GM12801 (cell line): ENCODE results near the gene EVI2B.

Source experiments
- TF ChIP-seq, protein P1 (sequence below): IDR thresholded peaks from one replicate; pipeline ENCODE4 v1.5.1; 2011; ENCODE audit warnings: control low read depth; ENCODE audit not compliant: insufficient read length; ENCODE audit errors: extremely low read depth

The EVI2B gene, protein sequence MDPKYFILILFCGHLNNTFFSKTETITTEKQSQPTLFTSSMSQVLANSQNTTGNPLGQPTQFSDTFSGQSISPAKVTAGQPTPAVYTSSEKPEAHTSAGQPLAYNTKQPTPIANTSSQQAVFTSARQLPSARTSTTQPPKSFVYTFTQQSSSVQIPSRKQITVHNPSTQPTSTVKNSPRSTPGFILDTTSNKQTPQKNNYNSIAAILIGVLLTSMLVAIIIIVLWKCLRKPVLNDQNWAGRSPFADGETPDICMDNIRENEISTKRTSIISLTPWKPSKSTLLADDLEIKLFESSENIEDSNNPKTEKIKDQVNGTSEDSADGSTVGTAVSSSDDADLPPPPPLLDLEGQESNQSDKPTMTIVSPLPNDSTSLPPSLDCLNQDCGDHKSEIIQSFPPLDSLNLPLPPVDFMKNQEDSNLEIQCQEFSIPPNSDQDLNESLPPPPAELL

DNA sequence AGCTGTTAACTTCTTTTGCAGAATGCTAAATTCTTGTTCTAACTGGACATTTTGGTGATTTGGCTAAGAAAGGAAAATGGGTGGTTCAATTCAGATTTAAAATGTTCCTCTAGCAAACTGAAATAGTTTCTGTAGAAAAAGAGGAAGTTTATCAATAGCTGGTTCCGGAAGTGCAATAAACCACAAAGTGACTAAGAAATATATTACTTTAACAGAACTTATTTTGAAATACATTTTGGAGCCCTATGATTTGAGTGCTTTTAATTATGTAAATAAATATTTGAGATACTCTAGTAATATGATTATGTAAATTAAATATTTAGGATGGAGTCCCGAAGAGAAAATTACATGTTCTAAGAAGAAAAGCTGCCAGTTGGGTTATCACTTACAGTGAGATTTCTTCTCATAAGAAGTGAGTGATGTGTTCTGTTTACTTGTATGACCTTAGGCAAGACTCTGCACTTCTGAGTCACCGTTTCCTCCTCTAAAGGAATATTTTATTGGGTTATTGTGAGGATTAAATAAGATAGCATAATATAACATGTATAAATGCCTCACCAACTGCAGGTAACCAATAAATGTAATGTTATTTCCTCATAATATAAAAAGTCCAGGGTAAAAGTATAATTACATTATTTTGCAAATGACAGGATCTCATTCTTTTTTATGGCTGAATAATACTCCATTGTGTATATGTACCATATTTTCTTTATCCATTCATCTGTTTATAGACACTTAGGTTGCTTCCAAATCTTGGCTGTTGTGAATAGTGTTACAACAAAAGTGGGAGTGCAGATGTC lies at the start of gene EVI2B:
EVI2B (minus strand) TSS at position 73 of the 800 bp plus-strand sequence. CDS start 8,445 bp downstream, outside the sequence.
- TF ChIP-seq, protein P1, sequence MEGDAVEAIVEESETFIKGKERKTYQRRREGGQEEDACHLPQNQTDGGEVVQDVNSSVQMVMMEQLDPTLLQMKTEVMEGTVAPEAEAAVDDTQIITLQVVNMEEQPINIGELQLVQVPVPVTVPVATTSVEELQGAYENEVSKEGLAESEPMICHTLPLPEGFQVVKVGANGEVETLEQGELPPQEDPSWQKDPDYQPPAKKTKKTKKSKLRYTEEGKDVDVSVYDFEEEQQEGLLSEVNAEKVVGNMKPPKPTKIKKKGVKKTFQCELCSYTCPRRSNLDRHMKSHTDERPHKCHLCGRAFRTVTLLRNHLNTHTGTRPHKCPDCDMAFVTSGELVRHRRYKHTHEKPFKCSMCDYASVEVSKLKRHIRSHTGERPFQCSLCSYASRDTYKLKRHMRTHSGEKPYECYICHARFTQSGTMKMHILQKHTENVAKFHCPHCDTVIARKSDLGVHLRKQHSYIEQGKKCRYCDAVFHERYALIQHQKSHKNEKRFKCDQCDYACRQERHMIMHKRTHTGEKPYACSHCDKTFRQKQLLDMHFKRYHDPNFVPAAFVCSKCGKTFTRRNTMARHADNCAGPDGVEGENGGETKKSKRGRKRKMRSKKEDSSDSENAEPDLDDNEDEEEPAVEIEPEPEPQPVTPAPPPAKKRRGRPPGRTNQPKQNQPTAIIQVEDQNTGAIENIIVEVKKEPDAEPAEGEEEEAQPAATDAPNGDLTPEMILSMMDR = no peak

DNA sequence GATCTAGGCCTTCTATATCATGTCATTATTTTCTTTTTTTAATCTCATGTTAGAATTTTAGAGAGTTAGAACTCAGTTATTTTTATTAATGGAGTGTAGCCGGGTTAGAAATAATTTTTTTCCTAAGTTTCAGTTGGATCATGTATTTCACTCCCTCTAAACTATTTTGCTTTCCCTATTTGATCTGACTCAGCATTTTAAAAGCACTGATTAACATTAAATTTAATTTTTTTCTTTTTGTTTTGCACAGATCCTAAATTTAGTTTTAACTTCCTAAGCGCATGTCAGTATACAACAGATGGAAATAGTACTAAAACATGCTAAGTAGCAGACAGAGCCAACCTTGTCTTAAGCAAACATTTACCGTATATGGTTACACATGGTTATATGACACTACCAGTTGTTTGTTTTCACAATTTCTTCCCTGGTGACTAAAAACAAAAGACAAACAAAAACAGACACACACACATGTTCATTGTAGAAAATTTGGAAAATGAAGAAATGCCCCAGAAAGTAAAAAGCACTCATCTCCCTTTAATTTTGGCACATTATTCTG lies 44.1 kb upstream of the EVI2B start:
- TF ChIP-seq, protein P1 = no peak

DNA sequence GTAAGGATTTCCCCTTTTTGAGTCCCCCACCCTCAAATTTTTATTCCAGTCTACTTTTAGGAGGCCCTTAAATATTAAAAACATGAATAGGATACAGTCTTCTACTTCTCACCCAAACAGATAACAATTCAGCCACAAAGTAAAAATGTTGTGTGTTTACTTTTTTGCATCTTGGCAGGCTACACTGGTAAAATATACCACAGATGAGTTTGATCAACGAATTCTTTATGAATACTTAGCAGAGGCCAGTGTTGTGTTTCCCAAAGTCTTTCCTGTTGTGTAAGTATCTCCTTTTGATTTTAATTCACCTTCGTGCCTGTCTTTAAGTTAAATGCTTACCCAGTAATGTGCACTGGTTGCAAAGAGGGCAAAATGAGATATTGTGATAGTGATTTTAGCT lies 43.2 kb upstream of the EVI2B start:
- TF ChIP-seq, protein P1 = no peak

DNA sequence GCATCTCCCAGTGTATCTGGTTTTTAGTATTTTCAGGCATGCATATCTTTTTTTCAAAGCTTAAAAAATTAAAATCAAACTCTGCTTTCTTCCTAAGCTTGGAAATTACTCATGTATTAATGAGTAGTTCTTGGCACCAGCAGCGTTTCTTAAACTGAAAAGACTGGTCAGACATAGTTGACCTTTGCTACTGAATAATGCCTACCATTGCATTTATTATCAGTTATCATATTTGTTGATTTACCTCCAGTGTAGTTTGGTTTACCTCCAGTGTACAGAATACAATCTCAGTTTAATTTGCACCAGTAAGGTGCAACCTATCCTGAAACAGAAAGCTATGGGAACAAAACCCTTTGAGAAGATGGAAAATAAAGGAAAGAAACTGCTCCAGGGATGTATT lies 42.1 kb upstream of the EVI2B start:
- TF ChIP-seq, protein P1 = no peak

DNA sequence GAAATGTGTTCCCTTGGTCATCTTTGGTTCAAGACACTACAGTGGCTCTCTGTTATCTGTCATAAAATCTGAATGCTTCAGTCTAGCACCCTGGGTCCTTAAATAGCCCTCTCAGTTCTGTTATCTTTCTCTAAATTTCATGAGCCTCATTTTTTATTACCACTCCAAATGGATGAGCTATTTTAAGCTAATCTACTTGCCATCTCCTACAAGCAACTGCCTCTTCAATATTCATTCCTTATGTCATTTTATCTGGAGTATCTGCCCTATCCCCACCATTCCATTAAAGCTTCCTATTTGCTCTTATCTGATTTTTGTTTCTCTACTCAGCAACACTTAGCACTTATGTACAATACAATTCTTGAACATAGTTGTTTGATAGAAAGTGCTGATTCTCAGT lies 35.6 kb upstream of the EVI2B start:
- TF ChIP-seq, protein P1 = no peak

DNA sequence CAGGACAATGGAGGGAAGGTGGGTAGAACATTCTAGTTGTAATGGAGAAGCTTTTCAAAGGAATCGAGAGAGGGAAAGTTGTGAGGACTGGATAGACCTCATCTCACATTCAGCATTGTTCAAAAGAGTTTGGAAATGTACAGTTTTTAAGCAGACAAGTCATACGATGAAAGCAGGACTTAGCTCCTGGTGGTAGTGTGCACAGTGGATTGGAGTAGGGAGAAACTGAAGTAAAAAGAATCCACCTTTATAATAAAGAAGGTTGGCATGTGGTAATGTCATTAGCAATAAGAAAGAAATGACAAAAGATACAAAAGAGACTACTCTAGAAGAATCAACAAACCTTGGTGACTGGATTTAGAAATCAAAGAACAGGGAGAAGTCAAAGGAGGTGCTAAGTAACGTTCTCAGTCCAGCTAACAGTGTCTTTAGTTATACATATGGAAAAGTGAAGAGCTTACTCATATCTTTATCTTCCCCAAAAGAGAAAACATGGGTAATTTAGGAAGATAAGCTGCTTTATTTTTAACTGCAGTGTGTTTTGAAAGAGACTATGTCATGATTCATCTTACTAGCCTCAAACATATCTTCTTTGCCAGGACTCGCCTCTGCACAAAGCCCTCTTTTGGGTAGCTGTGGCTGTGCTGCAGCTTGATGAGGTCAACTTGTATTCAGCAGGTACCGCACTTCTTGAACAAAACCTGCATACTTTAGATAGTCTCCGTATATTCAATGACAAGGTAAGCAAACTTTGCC lies 26.2 kb upstream of the EVI2B start:
- TF ChIP-seq, protein P1 = no peak
